Retina (tissue), 1 donor: Measurements from ENCODE around the gene PRDM16.

Source experiments
- DNase-seq: peaks from one replicate; pipeline ENCODE4 v3.0.0-alpha.2; 2016

PRDM16 gene

DNA sequence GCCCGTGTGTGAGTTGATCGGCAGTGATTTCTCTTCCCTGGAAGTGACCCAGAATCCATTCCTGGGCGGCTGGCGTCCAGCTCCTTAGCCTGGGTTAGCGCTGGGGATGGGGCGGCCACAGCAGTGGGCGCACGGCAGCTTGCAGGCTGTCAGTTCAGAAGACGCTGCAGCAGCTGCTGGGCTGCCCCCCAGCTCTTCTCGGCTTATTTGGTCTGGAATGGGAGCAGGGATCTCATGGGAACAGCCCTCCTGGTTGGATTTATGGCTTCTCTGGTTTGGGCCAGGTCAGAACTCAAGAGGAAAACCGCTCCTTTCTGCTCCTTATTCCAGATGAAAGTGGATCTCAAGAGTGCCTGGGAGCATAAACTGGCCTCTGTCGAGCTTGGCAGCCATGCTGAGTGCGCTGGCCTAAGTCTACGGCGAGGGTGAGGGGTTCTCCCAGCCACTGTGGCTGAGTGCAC, 148.2 kb downstream of the PRDM16 start:
- DNase-seq, result peak; percentile 78

DNA sequence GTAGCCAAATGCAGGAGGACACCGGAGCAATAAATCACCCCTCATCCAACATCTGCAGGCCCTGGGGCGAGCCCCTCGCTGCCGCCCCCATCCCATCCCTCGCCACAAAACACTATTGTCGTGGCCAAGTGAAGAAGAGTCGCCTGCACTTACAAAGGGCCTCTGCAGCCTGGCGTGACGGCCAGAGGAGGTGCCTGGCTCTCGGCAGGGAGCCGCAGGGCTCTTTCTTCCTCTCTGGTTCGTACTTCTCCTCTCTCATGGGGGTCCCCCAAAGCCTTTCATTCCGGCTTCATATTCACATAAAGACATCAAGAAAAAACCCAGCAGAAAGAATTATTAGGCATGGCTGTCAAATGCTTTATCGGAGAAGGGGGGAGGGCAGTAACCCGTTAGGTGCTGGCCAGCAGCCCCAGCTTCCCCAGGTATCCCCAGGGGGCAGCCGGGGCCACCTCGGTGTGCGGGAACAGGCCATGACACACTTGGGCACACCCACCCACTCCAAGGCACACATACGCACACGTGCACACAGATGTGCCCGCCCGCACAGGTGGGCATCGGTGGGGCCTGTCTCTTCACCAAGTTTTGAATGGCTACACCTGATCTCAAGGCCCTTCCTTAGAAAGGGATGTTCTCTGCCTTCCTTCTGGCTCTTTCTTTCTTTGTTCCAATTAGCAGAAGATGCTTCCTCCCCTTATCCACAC, 149.1 kb downstream of the PRDM16 start:
- DNase-seq, result no peak

DNA sequence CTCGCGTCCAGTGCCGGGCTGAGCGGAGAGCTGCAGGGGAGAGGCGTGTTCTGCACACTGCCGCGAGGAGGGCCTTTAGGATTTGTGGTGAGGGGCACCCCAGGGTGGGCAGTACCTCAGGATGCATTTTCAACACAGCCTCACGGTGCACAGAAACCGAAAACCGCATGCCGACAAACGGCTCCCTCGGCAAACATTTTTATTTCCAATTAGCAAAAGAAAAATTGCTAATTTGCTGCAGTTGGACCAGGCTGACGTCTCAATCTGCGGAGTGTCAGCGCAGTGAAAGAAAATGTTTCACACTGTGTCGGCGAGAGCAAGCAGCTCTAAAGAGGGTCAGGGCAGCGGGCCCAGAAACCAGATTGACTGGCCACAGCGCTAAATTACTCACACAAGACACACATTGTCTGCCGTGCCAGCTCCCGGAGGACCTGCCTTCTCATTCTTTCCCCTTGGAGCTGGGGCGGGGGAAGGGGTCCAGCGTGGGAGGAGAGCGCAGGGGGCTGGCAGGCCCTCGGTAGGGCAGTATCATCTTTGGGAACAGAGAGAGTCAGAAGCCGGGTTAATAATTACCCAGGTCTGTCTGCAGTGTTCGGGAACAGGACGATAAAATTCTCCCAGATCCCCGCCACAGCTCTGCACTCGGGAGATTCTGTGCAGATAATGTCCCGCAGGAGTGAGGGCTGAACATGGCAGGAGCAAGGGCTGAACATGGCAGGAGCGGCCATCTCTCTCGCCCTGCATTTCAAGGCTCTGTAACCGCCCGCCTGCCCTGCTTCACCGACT, 150.2 kb downstream of the PRDM16 start:
- peak; percentile 73 for DNase-seq

DNA sequence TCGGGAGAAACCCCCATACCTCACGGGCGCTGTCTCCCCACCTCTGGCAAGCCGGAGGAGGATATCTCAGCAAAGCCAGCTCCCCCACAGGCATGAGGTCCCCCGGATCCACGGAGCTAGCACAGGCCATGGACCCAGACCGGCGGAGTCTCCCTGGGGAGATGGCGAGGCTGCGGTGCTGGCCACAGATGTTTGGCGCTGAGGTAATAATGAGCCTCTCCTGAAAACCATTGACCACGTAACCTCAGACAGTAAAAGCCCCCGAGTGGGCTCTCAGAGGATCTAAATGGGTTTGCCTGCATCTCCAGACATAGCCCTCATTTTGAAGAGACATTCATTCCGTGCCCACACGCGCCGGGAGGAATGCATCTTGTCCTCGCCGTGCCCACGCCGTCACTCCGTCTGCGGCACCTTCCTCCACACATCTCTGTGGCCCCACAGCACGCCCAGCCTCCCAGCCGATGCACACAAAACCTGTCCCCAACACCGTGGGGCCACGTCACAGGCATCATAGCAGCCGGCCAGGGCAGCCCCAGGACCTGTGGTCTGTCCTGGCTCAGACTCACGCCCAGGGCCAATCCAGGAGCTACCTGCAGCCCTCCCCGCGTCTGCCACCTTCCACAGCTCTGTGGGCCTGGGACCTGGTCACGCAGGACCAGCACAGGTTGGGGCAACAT, 150.9 kb downstream of the PRDM16 start:
- no peak for DNase-seq

DNA sequence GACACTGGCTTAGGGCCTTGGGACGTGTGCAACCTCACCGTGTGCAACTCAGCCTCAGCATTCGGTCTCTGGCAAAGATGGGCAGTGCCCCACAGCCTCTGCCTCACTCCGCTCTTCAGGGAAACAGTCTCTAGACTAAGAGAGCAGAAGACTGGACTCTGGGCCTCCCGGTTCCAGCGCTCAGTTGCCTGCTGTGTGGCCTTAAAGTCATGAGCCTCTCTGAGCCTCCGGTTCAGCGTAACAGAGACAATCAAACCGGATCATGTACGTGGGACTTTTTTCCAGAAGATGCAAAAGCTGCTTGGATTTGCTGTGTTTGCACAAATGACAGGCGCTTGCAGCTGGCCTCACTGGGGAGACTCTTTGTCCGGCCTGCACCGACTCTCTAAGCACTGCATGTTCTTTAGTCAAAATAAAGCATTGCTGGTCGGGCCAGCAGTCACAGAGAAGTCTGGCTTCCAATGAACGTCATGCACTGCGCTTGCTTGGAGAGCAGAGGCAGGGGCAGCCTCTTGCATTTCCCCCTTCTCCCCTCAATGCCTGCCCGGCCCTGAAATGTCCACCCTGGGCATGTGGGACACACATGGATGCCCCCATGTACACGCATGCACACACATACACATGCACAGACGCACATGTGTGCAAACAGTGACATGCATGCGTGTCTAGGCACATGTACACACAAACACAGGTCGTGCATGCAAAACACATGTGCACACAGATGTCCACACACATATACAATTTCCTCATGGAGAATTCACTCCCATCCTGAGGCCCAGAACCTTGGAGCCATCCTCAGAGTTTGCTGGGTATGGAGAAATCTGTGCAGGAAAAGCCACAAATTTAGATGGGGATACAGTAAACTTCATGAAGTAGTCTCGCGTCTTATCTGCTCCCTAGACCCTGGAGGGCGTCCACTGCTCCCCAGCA, 152.4 kb downstream of the PRDM16 start:
- DNase-seq, result no peak

DNA sequence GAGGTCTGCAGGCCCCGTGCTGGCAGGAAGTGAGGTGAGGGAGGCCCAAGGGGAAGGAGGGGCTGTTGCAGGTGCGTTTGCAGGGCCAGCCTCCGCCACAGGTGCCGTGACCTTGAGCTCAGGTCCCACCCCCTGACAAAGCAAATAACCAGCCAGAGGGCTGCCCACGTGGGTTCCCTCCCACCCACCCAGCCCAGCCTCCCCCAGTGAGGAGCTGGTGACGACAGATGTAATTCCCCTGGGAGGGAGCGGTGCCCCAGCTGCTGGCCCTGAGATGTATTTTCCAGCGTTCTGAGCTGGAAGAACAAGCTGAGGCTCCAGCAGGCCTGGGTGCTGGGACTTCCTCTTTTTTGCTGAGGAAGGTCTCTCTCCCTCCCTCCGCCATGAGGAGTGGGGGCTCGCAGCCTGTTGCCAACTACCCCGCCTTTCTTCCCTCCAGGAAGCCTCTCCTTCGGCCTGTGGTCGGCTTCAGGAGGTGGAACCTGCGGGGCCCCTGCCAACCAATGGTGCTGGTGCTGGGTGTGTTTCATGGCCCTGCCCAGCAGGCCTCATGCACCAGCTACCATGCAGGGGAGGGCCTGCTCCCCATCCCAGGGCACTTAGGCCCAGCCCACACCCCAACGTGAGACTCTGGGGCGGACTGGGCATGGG, 153.2 kb downstream of the PRDM16 start:
- DNase-seq, result no peak

DNA sequence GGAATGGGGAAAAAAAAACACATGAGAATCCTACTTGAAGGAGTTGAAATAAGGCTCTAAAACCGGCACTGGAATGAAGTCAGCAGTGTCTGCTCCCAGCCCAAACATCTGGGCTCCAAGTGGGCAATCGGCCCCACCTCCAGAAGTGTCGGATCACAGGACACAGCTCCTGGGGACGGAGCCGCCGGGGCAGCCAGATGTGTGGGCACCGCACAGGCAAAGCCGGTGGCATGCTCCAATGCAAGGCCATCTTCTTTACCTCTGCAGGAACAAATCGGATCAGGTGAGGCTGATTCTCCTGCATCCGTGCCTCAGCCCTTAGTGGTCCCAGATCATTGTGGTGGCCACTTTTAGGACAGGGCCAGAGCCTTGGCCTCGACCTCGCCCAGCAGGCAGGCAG, 156.7 kb downstream of the PRDM16 start:
- DNase-seq, result no peak

DNA sequence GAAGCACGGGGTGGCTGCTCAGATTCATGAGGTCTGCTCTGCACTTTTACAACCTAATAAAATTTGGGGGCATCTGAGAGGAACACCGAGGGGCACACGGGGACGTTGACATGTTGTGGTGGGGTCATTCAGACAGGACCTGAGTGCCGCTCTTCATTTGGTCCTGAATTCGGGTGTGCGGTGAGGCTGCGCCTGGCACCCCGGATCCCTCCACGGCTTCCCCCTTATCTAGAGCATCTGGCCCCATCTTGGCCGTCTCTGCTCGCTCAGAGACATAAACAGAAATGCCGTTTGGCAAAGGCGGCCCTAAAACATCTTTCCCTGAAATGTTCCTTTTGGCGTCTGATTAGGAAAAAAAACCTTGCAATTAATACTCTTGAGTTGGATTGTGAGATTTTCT, 157.2 kb downstream of the PRDM16 start:
- DNase-seq, result no peak

DNA sequence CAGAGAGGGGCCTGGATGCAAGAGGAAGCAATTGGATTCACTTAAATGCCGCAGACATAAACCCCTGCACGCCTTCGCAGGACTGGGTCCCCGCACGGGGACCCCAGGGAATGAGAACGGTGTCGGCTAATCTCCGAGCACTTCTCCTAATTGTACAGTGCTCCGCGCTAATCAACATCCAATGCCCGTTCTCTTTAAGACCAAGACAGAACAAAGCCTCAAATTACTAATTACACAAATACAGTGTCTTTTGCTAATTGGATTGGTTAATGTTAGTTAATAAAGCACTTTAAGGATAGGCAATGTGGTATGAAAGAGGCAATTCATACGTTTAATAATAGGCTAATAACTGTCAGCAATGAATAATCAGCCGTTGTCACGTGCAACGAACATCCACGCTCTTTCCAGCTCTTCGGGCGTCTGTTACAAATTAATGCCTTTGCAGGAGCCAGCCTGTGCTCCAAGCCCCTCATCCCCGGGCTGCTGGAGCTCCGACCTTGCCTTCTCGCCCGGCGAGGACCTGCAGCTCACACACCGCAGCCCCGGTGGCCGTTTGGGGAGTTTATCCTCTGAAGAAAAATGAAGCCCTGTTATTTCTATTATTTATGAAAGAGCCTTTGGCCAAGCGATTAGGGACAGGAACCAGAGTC, 157.8 kb downstream of the PRDM16 start:
- DNase-seq, result peak; percentile 78

DNA sequence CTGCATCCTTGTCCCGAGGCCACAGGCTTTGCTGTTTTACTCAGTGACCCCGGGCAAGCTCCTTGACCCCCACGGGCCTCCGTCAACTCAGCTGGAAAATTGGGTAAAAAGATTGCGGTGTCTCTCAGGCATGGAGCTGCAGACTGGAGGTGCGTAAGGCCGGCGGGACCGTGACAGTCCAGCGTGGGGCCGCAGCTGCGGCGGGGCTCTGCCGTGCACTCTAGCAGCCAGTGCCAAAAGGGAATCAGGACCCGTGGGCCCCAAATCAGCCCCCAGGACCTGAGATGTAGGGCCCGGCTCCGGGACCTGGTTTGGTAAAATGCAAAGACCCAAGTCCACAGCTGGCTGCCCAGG, 158.3 kb downstream of the PRDM16 start:
- no peak for DNase-seq

DNA sequence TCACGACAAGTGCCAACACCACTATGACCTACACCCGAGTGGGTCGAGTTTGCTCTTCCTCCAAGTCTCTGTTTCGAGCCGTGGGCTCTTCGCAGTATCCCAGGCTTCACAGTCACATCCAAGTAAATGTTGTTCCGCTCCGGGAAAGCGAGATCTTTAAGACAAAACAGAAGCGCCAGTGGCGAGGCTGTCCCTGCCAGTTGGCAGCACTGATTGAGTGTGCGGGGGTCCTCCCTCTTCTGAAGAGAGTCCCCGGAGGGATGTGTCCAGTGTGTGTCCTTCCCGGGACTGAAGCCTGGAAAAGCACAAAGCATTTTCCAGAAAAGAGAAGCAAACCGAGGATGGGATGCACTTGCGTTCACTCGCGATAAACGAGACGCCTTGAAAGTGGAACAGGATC, 158.9 kb downstream of the PRDM16 start:
- no peak for DNase-seq

DNA sequence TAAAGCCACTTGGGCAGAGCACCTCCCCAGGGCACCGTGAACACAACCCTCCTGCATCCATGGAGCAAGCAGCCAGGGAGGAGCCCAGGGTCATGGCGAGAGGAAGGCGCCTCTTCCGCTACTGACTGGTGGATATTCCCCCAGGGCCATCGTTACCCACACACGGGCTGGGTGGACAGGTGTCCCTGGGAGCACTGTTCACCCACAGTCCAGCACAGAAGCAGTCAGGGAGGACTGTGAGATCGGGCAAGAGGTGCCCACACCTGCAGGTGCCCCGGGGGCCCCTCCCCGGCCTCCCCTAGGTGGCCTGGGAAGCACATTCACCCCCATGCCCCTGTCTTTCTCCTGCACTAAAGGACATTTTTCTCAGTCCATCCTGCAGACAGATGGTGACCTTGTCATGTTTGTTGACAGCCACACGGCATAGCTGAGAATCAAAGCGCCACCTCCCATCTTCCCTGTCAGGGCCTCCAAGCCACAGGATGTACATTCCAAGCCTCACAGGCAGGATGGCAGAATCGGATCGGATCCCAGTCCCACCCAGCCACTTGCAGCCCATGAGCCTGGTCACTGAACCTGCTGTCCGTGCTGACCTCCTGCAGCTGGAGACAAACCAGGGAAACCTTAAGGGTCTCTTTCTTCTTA, 160.2 kb downstream of the PRDM16 start:
- no peak for DNase-seq

DNA sequence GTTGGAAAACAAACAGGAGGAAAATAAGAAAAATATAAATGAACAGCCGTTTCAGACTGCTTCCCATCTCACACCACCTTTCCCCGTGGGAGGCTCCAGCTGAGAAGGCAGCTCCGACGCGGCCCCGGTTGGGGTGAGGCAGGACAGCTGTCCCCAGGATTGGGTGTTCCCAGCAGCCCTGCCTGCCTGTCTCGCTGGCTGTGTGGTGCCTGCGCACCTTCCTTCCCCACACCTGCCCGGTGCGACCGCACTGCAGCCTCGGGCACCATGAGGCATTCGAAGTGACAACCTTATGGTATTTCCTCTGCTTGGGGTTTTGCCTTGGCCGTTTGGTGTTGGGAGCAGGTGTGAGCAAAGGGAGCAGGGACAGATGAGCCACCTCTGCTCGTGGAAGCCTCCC, 161.6 kb downstream of the PRDM16 start:
- no peak for DNase-seq

DNA sequence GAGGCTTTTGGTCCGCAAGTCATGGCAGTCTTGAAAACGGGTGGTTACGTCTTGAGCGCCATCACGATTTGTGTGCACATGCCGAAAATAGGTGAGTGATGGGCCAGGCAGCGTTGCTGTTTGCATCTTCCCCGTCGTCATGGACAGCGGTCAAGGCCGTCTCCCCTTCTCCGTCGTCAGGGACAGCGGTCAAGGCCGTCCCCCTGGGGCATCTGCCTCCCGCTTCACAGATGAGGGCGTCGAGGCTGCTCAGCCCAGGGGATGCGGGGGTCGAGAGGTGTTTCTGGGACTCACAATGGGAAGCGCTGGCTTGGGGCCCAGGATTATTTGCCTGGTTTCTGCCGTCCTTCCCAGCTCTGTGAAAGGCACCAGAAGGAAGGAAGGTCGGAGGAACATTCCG, 162.2 kb downstream of the PRDM16 start:
- DNase-seq, result no peak

DNA sequence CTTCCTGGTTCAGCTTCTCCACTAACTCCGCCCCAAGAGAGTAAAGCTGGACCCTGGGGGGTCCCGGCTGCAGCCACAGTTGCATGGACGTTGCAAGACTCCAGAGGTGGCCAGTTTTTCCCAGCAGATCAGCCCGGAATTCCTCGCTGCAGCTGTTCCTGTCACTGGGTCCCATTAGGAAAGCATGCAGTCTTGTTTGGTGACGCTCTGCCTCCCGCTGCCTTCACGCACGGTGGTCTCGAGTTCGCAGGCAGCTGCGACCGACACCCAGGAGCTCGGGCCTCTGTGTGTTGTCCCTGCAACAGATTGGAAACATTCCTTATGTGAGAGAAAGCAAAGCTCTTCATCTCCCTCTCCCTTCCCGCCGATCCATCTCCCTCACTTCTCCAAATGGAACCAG, 162.8 kb downstream of the PRDM16 start:
- no peak for DNase-seq

DNA sequence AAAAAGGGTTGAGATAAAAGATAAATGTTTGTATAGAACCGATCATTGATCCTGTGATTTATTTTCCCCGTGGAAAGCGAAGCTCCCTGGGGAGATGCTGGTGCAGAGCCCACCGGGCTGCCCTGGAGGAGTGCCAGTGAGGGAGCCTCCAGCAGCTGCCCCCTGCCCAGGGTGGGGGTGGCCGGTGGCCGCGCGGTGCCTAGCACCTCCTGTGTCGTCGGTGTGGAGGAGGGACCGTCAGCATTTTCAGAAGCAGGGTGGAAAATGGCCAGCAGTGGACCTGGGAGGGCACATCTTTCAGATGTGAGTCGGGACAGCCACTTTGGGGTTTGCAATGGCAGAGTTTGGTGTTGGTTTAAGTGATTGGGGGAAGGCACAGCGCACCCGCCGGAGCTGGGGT, 164.0 kb downstream of the PRDM16 start:
- no peak for DNase-seq

DNA sequence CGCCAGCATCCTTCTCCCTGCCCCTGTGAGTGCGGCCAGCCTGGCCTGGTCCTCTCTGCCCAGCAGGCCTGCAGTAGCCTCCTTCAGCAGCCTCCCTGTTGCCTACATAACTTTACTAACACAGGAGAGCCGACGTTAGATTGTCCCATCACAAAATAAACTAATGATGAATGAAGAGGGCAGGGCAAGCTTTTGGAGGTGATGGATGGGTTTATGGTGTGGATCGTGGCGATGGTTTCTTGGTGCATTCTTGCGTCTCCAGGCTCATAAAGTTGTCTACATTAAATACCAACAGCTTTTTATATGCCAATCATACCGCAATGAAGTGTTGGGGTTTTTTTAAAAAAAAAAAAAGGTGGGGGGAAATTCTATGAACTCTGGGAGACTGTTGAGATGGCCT, 164.5 kb downstream of the PRDM16 start:
- DNase-seq, result no peak

DNA sequence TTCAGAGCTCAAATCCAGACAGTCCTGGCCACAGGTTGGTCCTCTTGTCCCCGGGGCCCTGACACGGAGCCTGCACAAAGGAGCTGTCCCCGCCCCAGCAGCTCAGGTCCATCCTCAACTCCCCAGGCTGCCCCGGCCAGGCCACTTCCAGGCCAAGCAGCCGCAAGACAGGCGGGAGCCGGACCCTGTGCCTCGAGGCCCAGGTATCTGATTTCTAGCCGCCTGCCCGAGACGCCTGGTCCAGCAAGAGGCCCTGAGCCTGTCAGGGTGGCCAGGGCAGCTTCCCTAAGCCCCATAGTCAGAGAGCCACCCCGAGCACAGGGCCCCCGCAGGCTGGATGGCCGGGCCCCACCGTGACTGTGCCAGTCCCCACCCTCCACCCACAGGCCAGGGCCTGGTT, 165.3 kb downstream of the PRDM16 start:
- no peak for DNase-seq

DNA sequence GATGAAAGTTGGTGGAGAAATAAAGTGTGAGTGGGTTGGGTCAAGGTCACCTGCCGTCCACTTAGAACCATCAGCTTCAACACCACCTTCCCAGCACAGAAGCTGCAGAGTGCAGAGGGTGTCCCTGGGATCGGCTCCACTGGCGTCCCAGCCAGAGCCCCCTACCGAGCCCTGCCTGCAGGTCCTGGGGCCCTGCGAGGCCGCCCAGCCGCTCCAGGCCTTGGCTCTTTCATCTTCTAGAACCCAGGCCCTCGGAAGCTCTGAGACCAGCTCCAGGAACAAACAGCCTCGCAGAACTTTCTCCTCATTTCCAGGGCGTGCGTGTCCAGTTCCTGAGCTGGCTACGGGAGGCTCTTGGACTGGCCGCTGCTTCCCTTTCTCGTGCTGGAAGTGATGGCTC, 166.0 kb downstream of the PRDM16 start:
- no peak for DNase-seq

DNA sequence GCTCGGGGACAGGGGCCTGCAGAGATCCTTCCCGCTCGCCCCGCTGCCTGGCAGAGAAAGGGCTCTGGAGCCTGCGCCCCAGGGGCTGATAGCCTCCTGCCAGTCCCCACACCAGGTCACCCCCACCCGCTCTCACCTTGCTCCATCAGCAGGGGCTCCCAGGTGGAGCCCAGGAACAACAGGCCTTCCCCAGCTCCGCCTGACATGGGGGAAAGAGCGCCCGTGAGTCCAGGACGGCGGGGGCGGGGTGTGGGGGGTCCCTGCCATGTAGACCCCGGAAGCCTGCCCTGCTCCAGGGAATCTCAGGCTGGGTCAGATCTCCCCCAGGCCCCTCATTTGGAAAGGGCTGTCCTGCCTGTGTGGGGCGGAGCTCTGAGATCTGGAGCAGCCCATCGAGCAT, 166.5 kb downstream of the PRDM16 start:
- no peak for DNase-seq

DNA sequence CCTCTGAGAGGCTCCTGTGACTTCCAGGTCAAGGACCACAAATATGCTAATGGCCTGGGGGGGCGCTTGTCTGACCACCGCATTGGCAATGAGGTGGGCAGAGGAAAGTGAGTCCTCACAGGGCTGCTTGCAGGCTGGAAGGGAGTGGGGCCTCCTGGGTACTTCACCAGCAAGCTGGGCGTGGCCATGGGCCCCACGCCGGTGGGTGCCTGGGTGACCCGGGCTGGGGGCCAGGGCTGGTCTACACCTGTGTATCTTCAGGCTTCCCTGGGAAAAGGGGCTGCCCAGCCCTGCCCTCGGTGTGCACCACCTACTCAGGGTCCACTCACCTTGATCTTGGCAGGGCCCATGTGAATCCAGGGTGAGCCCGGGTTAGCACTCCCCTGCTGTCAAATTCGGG, 167.4 kb downstream of the PRDM16 start:
- DNase-seq, result no peak
